Measurements from ENCODE around the gene RBP2.

DNA sequence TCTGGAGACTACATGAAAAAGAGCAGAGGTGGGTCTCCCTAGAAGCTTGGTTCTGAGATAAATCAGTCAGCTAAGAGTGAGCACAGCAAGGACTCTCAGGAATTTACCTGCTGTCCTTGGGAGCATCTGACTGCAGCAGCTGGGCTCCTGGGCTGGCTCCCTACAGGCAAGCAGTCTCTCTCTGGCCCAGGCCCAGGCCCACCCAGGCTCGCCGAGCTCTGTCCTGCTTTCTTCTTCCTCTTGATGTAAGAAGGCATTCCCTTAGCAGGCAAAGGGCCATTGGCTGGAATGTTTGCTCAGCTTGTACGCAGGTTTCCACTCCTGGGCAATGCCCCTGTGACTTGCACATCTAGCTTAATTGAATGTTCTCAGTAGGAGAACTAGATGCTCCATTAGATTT is 4.3 kb upstream of the RBP2 start:
- TF ChIP-seq, protein P1, sequence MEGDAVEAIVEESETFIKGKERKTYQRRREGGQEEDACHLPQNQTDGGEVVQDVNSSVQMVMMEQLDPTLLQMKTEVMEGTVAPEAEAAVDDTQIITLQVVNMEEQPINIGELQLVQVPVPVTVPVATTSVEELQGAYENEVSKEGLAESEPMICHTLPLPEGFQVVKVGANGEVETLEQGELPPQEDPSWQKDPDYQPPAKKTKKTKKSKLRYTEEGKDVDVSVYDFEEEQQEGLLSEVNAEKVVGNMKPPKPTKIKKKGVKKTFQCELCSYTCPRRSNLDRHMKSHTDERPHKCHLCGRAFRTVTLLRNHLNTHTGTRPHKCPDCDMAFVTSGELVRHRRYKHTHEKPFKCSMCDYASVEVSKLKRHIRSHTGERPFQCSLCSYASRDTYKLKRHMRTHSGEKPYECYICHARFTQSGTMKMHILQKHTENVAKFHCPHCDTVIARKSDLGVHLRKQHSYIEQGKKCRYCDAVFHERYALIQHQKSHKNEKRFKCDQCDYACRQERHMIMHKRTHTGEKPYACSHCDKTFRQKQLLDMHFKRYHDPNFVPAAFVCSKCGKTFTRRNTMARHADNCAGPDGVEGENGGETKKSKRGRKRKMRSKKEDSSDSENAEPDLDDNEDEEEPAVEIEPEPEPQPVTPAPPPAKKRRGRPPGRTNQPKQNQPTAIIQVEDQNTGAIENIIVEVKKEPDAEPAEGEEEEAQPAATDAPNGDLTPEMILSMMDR (IDR thresholded peaks at IDR 0.05), result no peak
- no peak for TF ChIP-seq POLR2A (IDR thresholded peaks at IDR 0.05)

All from uterus (tissue), 2 donors.